GM18907 (cell line): ENCODE measurements around the gene TCTN1.
A peak's percentile ranks its signal among the peaks of the same experiment; 100 is the strongest.
"Not testable (repeated sequence)": the region's sequence is repeated elsewhere in the genome, so short reads cannot be mapped to it uniquely, and the experiment has no call there.

Experiments used
- ATAC-seq: cut with Tn5 transposase; IDR thresholded peaks from one replicate; pipeline ENCODE4 v1.9.1; 2021; ENCODE audit warnings: mild to moderate bottlenecking, moderate library complexity; ENCODE audit not compliant: unreplicated experiment

Gene TCTN1

DNA sequence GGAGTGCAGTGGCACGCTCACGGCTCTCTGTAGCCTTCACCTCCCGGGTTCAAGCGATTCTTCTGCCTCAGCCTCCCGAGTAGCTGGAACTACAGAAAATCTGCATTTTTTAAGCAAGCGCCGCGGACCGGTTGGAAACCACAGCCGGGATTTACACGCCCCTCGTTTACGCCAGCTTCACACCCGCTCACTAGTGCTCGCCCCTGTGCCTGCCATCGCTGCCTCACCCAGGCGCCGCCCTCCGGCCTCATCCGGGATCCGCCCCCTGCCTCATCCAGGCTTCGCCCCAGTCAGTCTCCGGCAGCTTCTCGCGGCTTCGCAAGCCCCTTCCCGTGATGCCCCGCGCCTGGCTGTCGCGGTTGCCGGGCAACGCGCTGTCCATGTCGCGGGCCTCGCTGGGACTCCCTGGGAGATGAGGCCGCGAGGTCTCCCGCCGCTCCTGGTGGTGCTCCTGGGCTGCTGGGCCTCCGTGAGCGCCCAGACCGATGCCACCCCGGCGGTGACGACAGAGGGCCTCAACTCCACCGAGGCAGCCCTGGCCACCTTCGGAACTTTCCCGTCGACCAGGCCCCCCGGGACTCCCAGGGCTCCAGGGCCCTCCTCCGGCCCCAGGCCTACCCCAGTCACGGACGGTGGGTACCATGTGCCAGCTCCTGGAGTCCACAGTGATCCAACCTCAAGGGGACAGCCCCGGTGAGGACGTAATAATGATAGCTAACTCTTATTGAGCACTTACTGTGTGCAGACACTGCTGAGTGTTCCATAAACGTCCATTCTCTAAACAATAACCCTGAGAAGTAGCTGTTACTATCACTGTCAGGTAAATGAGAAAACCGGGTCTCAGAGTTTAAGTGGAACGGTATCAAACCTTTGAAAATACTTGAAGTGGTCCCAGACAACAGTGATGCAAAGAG, at the start of gene TCTN1:
TCTN1 (plus strand) TSS at position 359 of the 914 bp plus-strand sequence; CDS start at position 413, 54 bp downstream.
- peak; percentile 95 for ATAC-seq

DNA sequence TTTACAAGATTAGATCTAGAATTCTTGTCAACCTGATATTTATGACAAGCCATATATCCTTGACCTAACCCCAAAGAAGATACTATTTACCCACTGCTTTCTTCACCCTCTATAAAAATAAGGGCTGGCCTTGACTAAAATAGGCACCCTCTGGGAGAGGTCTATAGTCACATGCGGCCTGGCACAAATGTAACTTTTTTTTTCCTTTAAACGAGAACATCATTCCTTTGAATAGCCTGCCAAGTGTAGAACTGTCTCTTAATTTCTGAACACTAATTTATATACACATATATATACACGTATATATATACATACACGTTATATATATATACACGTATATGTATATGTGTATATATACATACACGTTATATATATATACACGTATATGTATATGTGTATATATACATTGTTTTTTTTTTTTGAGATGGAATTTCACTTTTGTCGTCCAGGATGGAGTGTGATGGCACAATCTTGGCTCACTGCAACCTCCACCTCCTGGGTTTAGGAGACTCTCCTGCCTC, 49.4 kb upstream of the TCTN1 start:
- ATAC-seq: no peak

DNA sequence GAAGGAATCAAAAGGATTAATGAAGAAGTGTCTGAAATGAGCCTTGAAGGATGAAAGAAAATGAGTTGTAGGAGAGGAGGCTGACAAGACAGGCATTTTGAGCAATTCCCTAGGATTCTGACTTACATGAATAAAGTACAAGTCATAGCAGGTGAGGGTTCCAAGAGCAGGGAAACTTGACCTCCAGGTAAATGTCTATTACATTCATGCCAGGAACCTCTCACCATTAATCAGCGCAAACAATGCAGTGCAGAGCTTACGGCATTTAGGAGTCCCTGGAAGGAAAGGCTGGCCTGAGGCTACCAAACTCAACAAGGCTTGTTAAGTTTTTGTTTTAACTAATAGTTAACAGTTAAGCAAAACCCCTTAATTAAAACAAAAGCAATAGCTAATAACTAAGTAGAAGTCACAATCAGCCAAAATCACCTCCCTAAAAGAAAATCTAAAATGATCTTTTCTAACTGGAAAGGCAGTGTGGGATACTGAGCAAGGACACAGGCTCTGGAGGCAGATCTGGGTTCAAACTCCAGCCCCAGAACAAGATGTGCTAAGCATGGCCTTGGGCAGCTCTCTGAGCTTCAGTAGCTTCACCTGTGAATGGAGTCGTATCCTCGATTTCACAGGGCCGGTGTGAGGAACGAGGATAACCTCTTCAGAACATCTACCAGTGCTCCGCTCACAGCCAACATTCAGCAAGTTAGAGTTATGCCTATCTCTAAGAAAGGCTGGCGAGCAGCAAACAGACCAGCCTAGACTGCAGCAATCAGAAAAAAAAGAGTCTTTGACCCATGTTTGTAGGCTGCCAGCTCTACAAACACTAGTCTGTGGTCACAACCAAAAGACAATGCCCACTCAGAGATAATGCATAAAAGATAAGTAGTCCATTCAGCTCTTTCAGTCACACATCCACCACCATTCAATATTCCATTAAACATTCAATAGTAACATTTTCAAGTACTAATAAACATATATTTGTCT, 47.7 kb upstream of the TCTN1 start:
- ATAC-seq: no peak

DNA sequence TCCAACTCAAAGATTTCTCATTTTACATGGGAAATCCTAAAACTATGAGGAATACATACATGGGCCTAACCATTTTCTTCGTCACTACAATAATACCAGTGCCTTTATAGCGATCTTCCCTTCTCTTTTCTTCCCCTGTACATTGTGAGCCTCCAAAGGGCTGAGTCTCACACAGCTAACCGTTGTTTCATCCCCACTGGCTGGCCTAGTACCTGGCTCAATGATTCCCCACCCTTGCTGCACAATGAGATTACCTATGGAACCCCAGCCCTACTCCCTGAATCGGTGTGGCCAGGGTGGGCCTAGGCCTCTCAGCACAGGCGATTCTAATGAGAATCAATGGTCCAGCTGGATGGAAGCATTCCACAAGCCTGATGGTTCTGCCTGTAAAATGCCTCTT, 46.9 kb upstream of the TCTN1 start:
- ATAC-seq: no peak

DNA sequence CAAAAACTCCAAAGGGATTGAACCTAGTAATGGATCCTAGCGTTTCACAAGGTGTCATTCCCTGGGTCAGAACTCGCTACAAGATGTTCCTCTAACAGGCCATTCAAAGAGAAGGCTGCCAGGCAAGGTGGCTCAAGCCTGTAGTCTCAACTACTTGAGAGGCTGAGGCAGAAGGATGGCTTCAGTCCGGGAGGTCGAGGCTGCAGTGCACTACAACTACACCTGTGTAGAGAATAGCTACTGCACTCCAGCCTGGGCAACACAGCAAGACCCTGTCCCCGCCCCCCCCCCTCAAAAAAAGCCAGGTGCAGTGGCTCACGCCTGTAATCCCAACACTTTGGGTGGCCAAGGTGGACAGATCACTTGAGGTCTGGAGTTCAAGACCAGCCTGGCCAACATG, 45.2 kb upstream of the TCTN1 start:
- no peak for ATAC-seq

GRCh38 chr12:110569838-110570237, 44.1 kb upstream of the TCTN1 start:
- ATAC-seq: not testable (repeated sequence)

- ATAC-seq: not testable (repeated sequence)
Observed at GRCh38 chr12:110570798-110571197, 43.1 kb upstream of the TCTN1 start.

DNA sequence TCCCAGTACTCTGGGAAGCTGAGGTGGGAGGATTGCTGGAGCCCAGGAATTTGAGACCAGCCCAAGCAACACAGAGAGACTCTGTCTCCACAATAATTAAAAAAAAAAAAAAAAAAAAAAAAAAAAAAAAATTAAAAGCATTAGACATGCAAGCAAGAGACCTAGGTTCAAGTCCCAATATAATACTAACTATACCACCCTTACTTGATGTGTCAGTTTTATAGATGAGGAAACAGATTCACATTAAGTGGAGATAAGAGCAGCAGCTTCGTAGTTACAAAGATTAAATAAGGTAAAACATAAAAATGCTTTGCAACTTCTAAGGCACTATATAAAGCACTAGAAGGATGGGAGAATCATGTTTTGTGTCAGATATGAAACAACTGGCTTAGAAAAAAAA, 39.9 kb upstream of the TCTN1 start:
- no peak for ATAC-seq

DNA sequence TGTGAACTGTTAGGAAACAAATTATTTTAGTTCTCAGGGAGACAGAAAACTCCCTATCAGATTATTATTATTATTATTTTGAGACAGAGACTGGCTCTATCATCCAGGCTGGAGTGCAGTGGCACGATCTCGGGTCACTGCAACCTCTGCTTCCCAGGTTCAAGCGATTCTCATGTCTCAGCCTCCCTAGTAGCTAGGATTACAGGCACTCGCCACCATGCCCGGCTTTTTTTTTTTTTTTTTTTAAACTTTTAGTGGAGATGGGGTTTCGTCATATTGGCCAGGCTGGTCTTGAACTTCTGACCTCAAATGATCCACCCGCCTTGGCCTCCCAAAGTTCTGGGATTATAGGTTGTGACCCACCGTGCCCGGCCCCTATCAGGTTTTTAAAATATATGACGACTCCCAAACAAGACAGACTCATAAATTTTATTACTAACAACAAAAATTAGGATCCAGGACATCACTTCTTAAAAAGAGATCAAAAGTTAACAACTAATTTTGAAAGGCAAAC, 39.2 kb upstream of the TCTN1 start:
- not testable (repeated sequence) for ATAC-seq

DNA sequence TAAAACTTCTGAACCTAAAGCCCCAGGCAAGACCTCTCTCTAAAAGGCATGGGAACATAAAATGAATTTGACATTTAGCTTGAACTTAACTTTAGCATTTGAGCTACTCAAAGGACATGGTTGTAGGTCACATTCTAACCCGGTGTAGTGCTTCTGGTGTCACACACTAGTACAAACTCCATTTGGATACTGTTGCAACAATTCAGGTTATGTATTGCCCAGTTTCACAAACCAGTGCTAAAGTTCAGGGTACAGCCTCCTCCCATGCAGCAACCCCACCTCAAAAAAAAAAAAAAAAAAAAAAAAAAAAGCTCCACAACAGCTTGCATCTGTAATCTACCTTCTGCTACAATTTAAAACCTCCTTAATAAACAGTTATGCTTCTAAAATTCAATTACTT, 38.6 kb upstream of the TCTN1 start:
- no peak for ATAC-seq

GRCh38 chr12:110576504-110576903, 37.4 kb upstream of the TCTN1 start:
- no peak for ATAC-seq

- ATAC-seq: no peak
Observed at GRCh38 chr12:110577864-110578693, 35.9 kb upstream of the TCTN1 start.

GRCh38 chr12:110578694-110579534, 35.0 kb upstream of the TCTN1 start:
- ATAC-seq: no peak

GRCh38 chr12:110579535-110580253, 34.2 kb upstream of the TCTN1 start:
- no peak for ATAC-seq

DNA sequence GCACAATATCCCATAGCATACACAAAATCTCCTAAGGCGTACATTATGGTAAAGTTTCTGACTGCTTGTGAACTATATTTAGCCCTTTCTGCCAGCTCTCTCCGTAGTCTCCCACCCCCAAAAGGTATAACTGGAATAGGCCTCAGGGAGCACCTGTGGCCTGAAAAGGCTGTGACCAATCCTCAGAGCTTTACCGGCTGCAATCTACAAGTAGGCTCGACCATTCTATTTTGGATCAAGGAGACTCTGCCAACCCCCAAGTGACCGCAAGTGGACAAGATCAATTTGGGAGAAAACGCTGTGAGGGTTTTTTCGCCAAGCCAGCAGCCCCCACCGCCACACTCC, 32.0 kb upstream of the TCTN1 start:
- peak; percentile 1 for ATAC-seq

GRCh38 chr12:110582276-110583136, 31.4 kb upstream of the TCTN1 start:
- peak; percentile 54 for ATAC-seq

- peak; percentile 77 for ATAC-seq
Observed at GRCh38 chr12:110583137-110584059, 30.5 kb upstream of the TCTN1 start, which contains the start of gene PPTC7. Gene PPTC7 (minus strand): TSS chr12:110583318. CDS start chr12:110583031, 287 bp downstream.
